BJ (cell line): ENCODE measurements around the gene RAP1GDS1. TPM values are rescaled to one million over a fixed set of nuclear protein-coding genes. Genes with fewer than 3 reads are reported as not detected.
A peak's percentile ranks its signal among the peaks of the same experiment; 100 is the strongest.

Experiments
- CTCF ChIA-PET: fragments of 350-600 bp; formaldehyde crosslinking; extraction: SDS; loops from one replicate; lab custom pipeline; 2021; ENCODE audit warnings: antibody characterized with exemption, inconsistent platforms; lab: Yijun Ruan, JAX
- POLR2A ChIA-PET: fragments of 300-600 bp; sonication (Branson Sonifier 250); formaldehyde crosslinking; extraction: SDS; loops from one replicate; lab custom pipeline; 2021; ENCODE audit warnings: antibody characterized with exemption; lab: Charles Lee
- DNase-seq: peaks from one replicate; pipeline ENCODE4 v3.0.0-alpha.2; 2011; ENCODE audit warnings: low read depth
- H3K27me3 ChIP-seq: 2 replicates; pipeline ENCODE4 v1.6.0; 2011; ENCODE audit warnings: low read length; ENCODE audit not compliant: control insufficient read depth, insufficient read depth
- H3K36me3 ChIP-seq: 2 replicates; pipeline ENCODE4 v1.5.1; 2011; ENCODE audit warnings: low read length; ENCODE audit not compliant: control insufficient read depth, insufficient read depth
- H3K4me3 ChIP-seq: 2 replicates; pipeline ENCODE4 v1.5.1; 2011; ENCODE audit warnings: low read depth, mild to moderate bottlenecking, control low read depth, low read length
- polyA plus RNA-seq: library from polyadenylated mRNA; depleted of rRNA; stranded (reverse); fragments of >200 nt; gene quantifications from 2 replicates; pipeline ENCODE4 v1.2.3, GENCODE V29; 2011
- TF ChIP-seq, protein P1 (sequence below): IDR thresholded peaks from 2 replicates; pipeline ENCODE4 v1.5.1; 2011; ENCODE audit warnings: low read depth, mild to moderate bottlenecking, control low read depth, inconsistent platforms, low read length, moderate library complexity; ENCODE audit not compliant: insufficient read depth

RAP1GDS1 gene
- polyA plus RNA-seq, 1 experiment: 35.1 TPM

DNA sequence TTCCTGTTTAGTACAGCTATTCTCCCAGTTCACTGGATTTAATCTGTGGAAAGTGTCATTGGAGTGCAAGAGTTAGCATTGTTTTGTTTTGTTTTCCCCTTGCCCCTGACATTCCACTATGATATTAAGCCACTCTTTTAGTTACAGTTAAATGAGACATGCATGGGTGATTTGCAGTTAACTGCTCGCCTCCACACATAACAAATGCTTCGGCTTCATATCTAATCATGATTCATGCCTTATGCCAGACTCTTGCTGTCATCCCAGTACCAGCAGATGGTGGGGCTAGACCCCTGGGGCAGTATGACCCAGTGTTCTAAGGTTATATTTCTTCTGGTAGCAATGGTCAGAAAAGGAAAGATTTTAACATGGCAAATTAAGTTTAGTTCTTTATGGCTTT lies 80.1 kb downstream of the RAP1GDS1 start:
- H3K36me3 ChIP-seq: no peaks in the 10 kb centered on the region; the same call in 1 of the 2 replicates
- ChIA-PET CTCF (no interaction called here), POLR2A (no interaction called here)
- TF ChIP-seq, protein P1, sequence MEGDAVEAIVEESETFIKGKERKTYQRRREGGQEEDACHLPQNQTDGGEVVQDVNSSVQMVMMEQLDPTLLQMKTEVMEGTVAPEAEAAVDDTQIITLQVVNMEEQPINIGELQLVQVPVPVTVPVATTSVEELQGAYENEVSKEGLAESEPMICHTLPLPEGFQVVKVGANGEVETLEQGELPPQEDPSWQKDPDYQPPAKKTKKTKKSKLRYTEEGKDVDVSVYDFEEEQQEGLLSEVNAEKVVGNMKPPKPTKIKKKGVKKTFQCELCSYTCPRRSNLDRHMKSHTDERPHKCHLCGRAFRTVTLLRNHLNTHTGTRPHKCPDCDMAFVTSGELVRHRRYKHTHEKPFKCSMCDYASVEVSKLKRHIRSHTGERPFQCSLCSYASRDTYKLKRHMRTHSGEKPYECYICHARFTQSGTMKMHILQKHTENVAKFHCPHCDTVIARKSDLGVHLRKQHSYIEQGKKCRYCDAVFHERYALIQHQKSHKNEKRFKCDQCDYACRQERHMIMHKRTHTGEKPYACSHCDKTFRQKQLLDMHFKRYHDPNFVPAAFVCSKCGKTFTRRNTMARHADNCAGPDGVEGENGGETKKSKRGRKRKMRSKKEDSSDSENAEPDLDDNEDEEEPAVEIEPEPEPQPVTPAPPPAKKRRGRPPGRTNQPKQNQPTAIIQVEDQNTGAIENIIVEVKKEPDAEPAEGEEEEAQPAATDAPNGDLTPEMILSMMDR: peak; percentile 14; the same call in 1 of the 2 replicates
- DNase-seq: peak; percentile 13
- H3K4me3 ChIP-seq: no peak overlapping the region
- no peaks in the 10 kb centered on the region for H3K27me3 ChIP-seq

DNA sequence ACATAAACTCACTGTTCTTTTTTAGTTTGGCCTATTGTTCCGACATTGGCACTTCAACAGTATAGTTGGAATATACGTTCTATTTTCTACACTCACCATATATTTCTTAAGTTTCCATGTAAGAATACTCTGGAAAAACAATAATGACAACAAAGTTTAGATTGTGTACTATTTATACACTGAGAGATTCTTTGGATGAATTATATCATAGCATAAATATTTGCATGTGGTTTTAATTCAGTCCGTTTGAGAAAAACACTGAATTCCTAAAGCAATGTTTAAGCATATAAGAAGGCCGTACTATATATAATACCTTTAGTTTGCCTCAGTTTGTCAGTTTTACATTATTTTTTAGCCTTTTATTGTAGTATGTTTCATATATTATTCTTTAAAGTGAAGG lies 82.4 kb downstream of the RAP1GDS1 start:
- no peaks in the 10 kb centered on the region; the same call in 1 of the 2 replicates for H3K36me3 ChIP-seq
- POLR2A ChIA-PET: no interaction called here
- peak; percentile 1 for DNase-seq
- TF ChIP-seq, protein P1: no peak
- H3K27me3 ChIP-seq: no peaks in the 10 kb centered on the region
- CTCF ChIA-PET: no interaction called here
- no peak overlapping the region for H3K4me3 ChIP-seq

DNA sequence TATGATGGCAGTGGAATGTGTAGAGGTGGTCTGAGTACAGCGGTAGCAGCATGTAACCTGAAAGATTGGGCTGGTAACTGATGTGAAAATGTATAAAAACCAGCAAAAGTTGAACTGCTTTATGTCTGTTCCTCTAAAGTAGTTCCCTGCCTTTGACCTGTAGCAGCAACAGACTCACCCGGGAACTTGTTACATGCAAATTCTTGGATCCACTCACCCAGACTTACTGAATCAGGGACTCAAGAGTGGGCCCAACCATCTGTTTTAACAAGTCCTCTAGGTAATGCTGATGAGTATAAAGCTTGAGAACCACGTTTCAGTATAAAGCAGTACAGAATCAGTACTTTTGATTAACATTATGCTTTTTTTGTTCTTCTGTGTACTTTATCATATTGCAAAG lies 84.7 kb downstream of the RAP1GDS1 start:
- H3K27me3 ChIP-seq: no peaks in the 10 kb centered on the region
- ChIA-PET POLR2A (no interaction called here), CTCF (no interaction called here)
- H3K4me3 ChIP-seq: no peak overlapping the region
- no peaks in the 10 kb centered on the region; the same call in 1 of the 2 replicates for H3K36me3 ChIP-seq
- no peak for DNase-seq
- TF ChIP-seq, protein P1: no peak

DNA sequence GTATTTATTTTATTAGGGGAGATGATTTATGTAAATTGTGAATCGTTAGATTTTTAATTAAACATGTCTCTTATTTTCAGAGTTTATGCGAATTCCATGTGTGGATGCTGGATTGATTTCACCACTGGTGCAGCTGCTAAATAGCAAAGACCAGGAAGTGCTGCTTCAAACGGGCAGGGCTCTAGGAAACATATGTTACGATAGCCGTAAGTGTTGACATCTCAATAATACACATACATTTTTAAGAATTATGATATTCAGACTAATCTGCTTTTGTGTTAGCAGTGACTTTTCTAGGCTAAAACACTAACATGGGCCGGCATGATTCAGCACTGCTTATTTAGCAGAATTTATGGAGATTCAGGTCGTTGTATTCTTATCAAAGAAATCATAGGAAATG lies 91.2 kb downstream of the RAP1GDS1 start:
- Histone ChIP-seq H3K36me3 (no peaks in the 10 kb centered on the region), H3K27me3 (no peaks in the 10 kb centered on the region), H3K4me3 (no peak overlapping the region)
- TF ChIP-seq, protein P1: no peak
- CTCF ChIA-PET: no interaction called here
- POLR2A ChIA-PET: no interaction called here
- no peak for DNase-seq

DNA sequence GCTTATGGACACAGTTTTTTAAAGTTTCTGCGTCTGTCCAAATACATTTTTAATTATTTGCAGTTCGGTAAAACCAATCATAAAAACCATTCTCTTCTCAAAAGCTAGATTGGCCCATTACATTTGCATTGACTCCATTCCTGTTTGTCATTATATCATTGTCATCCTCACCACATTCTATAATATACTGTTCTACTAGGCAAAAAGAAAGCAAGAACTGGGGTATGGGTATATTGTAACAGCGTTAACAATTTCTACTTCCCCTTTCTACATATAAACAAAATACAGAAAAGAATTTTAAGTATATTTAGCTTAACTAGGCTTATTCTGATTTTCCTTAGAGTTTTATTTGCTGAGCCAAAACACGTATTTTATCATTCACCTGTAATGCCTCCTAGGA lies 91.8 kb downstream of the RAP1GDS1 start:
- ChIA-PET POLR2A (no interaction called here), CTCF (no interaction called here)
- Histone ChIP-seq H3K36me3 (no peaks in the 10 kb centered on the region), H3K4me3 (no peak overlapping the region), H3K27me3 (no peaks in the 10 kb centered on the region)
- TF ChIP-seq, protein P1: no peak
- DNase-seq: no peak
